Left ventricle myocardium superior (tissue), 1 donor: ENCODE data around the gene CIZ1. TPM values are rescaled to one million over a fixed set of nuclear protein-coding genes. Genes with fewer than 3 reads are reported as not detected.

Source experiments
- ATAC-seq: fragments of 200-7000 bp; cut with Tn5 transposase; one replicate; pipeline ENCODE4 v1.9.1; 2020; ENCODE audit warnings: mild to moderate bottlenecking, moderate library complexity
- DNase-seq: peaks from one replicate; pipeline ENCODE4 v3.0.0-alpha.2; 2020
- intact Hi-C: fragments of 100-400 bp; cut with micrococcal nuclease; formaldehyde crosslinking; loops from one replicate; pipeline ENCODE4 v1.11.0; 2022
- total RNA-seq: library from RNA; stranded (reverse); fragmentation: NEBNext Ultra II Directional; extraction: Animal tissue kit (Norgen Biotek cat#: 25700); gene quantifications from one replicate; pipeline ENCODE4 v1.2.1, GENCODE V29; 2021
- donor health status: DM: no; HTN: yes; CAD: no; lungs with severe emphysema.

The CIZ1 gene
- total RNA-seq, 1 donor from 2014 or later: 76.6 TPM

- intact Hi-C loops: no loop called here
- ATAC-seq (no peak), DNase-seq (peak; percentile 21)
These were observed 39.0 kb downstream of the CIZ1 start for GRCh38 chr9:128152133-128153059.

GRCh38 chr9:128151309-128152132, 39.9 kb downstream of the CIZ1 start:
- ATAC-seq: no peak
- peak; percentile 19 for DNase-seq
- intact Hi-C loops: no loop called here

- ATAC-seq (peak; percentile 14), DNase-seq (peak; percentile 27)
- intact Hi-C loops: no loop called here
These were observed 40.6 kb downstream of the CIZ1 start for GRCh38 chr9:128150594-128151308.

GRCh38 chr9:128149951-128150593, 41.3 kb downstream of the CIZ1 start:
- intact Hi-C loops: no loop called here
- DNase-seq (peak; percentile 6), ATAC-seq (peak; percentile 7)

GRCh38 chr9:128149001-128149701, 42.2 kb downstream of the CIZ1 start, which contains the start of gene LCN2:
TSS of gene LCN2 (plus strand) at chr9:128149453. CDS start at chr9:128149526, 73 bp downstream.
- intact Hi-C loops: no loop called here
- peak; percentile 20 for DNase-seq
- ATAC-seq: peak; percentile 18

- no peak for ATAC-seq
- intact Hi-C loops: no loop called here
These were observed 42.8 kb downstream of the CIZ1 start for GRCh38 chr9:128148509-128149000.

GRCh38 chr9:128146591-128147120, 44.7 kb downstream of the CIZ1 start:
- intact Hi-C loops: no loop called here
- no peak for ATAC-seq
- DNase-seq: peak; percentile 11

More at GRCh38 chr9:128148509-128149000, 42.8 kb downstream of the CIZ1 start:
- DNase-seq: peak; percentile 10

- ATAC-seq (no peak), DNase-seq (peak; percentile 23)
- intact Hi-C loops: no loop called here
These were observed 45.4 kb downstream of the CIZ1 start for GRCh38 chr9:128145951-128146351.

- DNase-seq (no peak), ATAC-seq (no peak)
- intact Hi-C loops: no loop called here
These were observed 45.8 kb downstream of the CIZ1 start for GRCh38 chr9:128145536-128145935.

GRCh38 chr9:128144239-128145181, 46.9 kb downstream of the CIZ1 start:
- ATAC-seq: no peak
- intact Hi-C loops: no loop called here
- DNase-seq: no peak

- ATAC-seq (peak; percentile 44), DNase-seq (no peak)
- intact Hi-C loops: no loop called here
These were observed 47.7 kb downstream of the CIZ1 start for GRCh38 chr9:128143525-128144238.

- ATAC-seq: no peak
- no peak for DNase-seq
- intact Hi-C loops: no loop called here
These were observed 48.8 kb downstream of the CIZ1 start for GRCh38 chr9:128142596-128142995.

- ATAC-seq (peak; percentile 64), DNase-seq (no peak)
- intact Hi-C loops: no loop called here
These were observed 49.3 kb downstream of the CIZ1 start for GRCh38 chr9:128142061-128142460.

GRCh38 chr9:128141604-128142003, 49.8 kb downstream of the CIZ1 start:
- intact Hi-C loops: no loop called here
- no peak for DNase-seq
- no peak for ATAC-seq

- intact Hi-C loops: no loop called here
- ATAC-seq (no peak), DNase-seq (no peak)
These were observed 51.8 kb downstream of the CIZ1 start for GRCh38 chr9:128139621-128140020.

- ATAC-seq (no peak), DNase-seq (no peak)
- intact Hi-C loops: no loop called here
These were observed 53.4 kb downstream of the CIZ1 start for GRCh38 chr9:128138001-128138400.
